Left ventricle myocardium inferior (tissue), 1 donor: ENCODE results near the gene RNF40. TPM values are rescaled to one million over a fixed set of nuclear protein-coding genes. Genes with fewer than 3 reads are reported as not detected.
A peak's percentile ranks its signal among the peaks of the same experiment; 100 is the strongest.

Source experiments
- DNase-seq: peaks from one replicate; pipeline ENCODE4 v3.0.0-alpha.2; 2020
- H3K27ac ChIP-seq: fragments of 200-600 bp; replicated peaks from 2 replicates; pipeline ENCODE4 v1.8.0; 2021
- H3K27me3 ChIP-seq: fragments of 200-600 bp; 2 replicates; pipeline ENCODE4 v1.8.0; 2021; ENCODE audit warnings: low read depth
- H3K36me3 ChIP-seq: fragments of 200-600 bp; 2 replicates; pipeline ENCODE4 v1.8.0; 2021
- H3K4me1 ChIP-seq: fragments of 200-600 bp; 2 replicates; pipeline ENCODE4 v1.8.0; 2021
- H3K4me3 ChIP-seq: fragments of 200-600 bp; 2 replicates; pipeline ENCODE4 v1.8.0; 2021; ENCODE audit warnings: mild to moderate bottlenecking, moderate library complexity
- H3K9me3 ChIP-seq: fragments of 200-600 bp; replicated peaks from 2 replicates; pipeline ENCODE4 v1.8.0; 2021
- CTCF ChIP-seq: fragments of 200-600 bp; IDR thresholded peaks from 2 replicates; pipeline ENCODE4 v1.8.0; 2021; ENCODE audit warnings: antibody characterized with exemption, mild to moderate bottlenecking, borderline replicate concordance
- intact Hi-C: fragments of 100-400 bp; cut with micrococcal nuclease; formaldehyde crosslinking; loops from one replicate; pipeline ENCODE4 v1.11.0; 2022
- total RNA-seq: library from RNA; stranded (reverse); fragmentation: NEBNext Ultra II Directional; extraction: Animal tissue kit (Norgen Biotek cat#: 25700); gene quantifications from one replicate; pipeline ENCODE4 v1.2.1, GENCODE V29; 2021
- donor health status: DM: no; HTN: yes; CAD: no; lungs with severe emphysema.

Gene RNF40
- total RNA-seq, 1 donor from 2014 or later: 35.6 TPM

GRCh38 chr16:30748634-30749445 is 13.3 kb upstream of the RNF40 start:
- peak overlapping the region; percentile 83 for H3K27ac ChIP-seq
- no peaks in the 10 kb centered on the region for H3K27me3 ChIP-seq
- DNase-seq: no peak
- no peak for TF ChIP-seq CTCF
- peaks cover 21% of the 10 kb centered on the region for H3K4me1 ChIP-seq
- H3K36me3 ChIP-seq: peaks cover 45% of the 10 kb centered on the region
- no peaks in the 10 kb centered on the region for H3K9me3 ChIP-seq
- intact Hi-C loops: no loop called here
- H3K4me3 ChIP-seq: peak overlapping the region; percentile 92

- H3K27ac ChIP-seq: no peak overlapping the region
Observed at GRCh38 chr16:30750201-30750600, 11.9 kb upstream of the RNF40 start.

GRCh38 chr16:30750876-30751465 is 11.2 kb upstream of the RNF40 start:
- peaks cover 53% of the 10 kb centered on the region for H3K36me3 ChIP-seq
- no peak for TF ChIP-seq CTCF
- DNase-seq: no peak

More at GRCh38 chr16:30750201-30750600, 11.9 kb upstream of the RNF40 start:
- intact Hi-C loops: no loop called here
- H3K27me3 ChIP-seq: no peaks in the 10 kb centered on the region
- no peaks in the 10 kb centered on the region for H3K9me3 ChIP-seq
- no peak overlapping the region for H3K4me3 ChIP-seq
- DNase-seq: no peak
- TF ChIP-seq CTCF: no peak
- peaks cover 46% of the 10 kb centered on the region for H3K36me3 ChIP-seq
- H3K4me1 ChIP-seq: peaks cover 18% of the 10 kb centered on the region

GRCh38 chr16:30753596-30753995 is 8.5 kb upstream of the RNF40 start:
- peaks cover 68% of the 10 kb centered on the region for H3K36me3 ChIP-seq
- no peak for TF ChIP-seq CTCF
- no peaks in the 10 kb centered on the region for H3K27me3 ChIP-seq
- intact Hi-C loops: no loop called here
- H3K9me3 ChIP-seq: no peaks in the 10 kb centered on the region
- H3K4me1 ChIP-seq: peaks cover 8% of the 10 kb centered on the region
- no peak overlapping the region for H3K27ac ChIP-seq
- no peak overlapping the region for H3K4me3 ChIP-seq
- DNase-seq: no peak

More at GRCh38 chr16:30750876-30751465, 11.2 kb upstream of the RNF40 start:
- Histone ChIP-seq H3K27me3 (no peaks in the 10 kb centered on the region), H3K27ac (no peak overlapping the region), H3K9me3 (no peaks in the 10 kb centered on the region), H3K4me3 (no peak overlapping the region), H3K4me1 (peaks cover 18% of the 10 kb centered on the region)
- intact Hi-C loops: no loop called here

- H3K27ac ChIP-seq: no peak overlapping the region
- H3K36me3 ChIP-seq: peaks cover 62% of the 10 kb centered on the region
- H3K27me3 ChIP-seq: no peaks in the 10 kb centered on the region
- no peaks in the 10 kb centered on the region for H3K9me3 ChIP-seq
- TF ChIP-seq CTCF: no peak
- H3K4me3 ChIP-seq: no peak overlapping the region
- no peak for DNase-seq
- intact Hi-C loops: no loop called here
- peaks cover 7% of the 10 kb centered on the region for H3K4me1 ChIP-seq
Observed at GRCh38 chr16:30755955-30756780, 6.0 kb upstream of the RNF40 start.
